Hematopoietic multipotent progenitor cell treated with erythropoietin and hydrocortisone succinate and interleukin-3 and kit ligand, for 17 days (in vitro differentiated cells): ENCODE results near the gene PLB1.
"Not testable (repeated sequence)": the region's sequence is repeated elsewhere in the genome, so short reads cannot be mapped to it uniquely, and the experiment has no call there.

Experiments
- DNase-seq: peaks from one replicate; pipeline ENCODE4 v3.0.0-alpha.2; 2015; ENCODE audit warnings: low spot score

The PLB1 gene

GRCh38 chr2:28465148-28465885 is 30.5 kb upstream of the PLB1 start:
- DNase-seq = no peak

GRCh38 chr2:28469304-28469703 is 26.6 kb upstream of the PLB1 start:
- DNase-seq = no peak

GRCh38 chr2:28469947-28470535 is 25.8 kb upstream of the PLB1 start:
- no peak for DNase-seq

GRCh38 chr2:28470759-28471158 is 25.1 kb upstream of the PLB1 start:
- DNase-seq = no peak

GRCh38 chr2:28471214-28471613 is 24.6 kb upstream of the PLB1 start:
- DNase-seq = no peak

- no peak for DNase-seq
These were observed 24.1 kb upstream of the PLB1 start for GRCh38 chr2:28471701-28472236.

- DNase-seq = not testable (repeated sequence)
These were observed 23.2 kb upstream of the PLB1 start for GRCh38 chr2:28472641-28473040.

- DNase-seq = no peak
These were observed 20.7 kb upstream of the PLB1 start for GRCh38 chr2:28475088-28475595.

GRCh38 chr2:28477087-28477486 is 18.8 kb upstream of the PLB1 start:
- DNase-seq = no peak

- no peak for DNase-seq
These were observed 18.2 kb upstream of the PLB1 start for GRCh38 chr2:28477645-28478044.

- DNase-seq = no peak
These were observed 15.3 kb upstream of the PLB1 start for GRCh38 chr2:28480403-28481049.

- DNase-seq = no peak
These were observed 14.0 kb upstream of the PLB1 start for GRCh38 chr2:28481905-28482304.

- DNase-seq = no peak
These were observed 11.0 kb upstream of the PLB1 start for GRCh38 chr2:28484835-28485234.

- no peak for DNase-seq
These were observed 9.3 kb upstream of the PLB1 start for GRCh38 chr2:28486526-28486925.

GRCh38 chr2:28487258-28487657 is 8.6 kb upstream of the PLB1 start:
- DNase-seq = no peak

- no peak for DNase-seq
These were observed 7.6 kb upstream of the PLB1 start for GRCh38 chr2:28488083-28488830.

GRCh38 chr2:28488858-28489575 is 6.8 kb upstream of the PLB1 start:
- no peak for DNase-seq

GRCh38 chr2:28490558-28490957 is 5.3 kb upstream of the PLB1 start:
- DNase-seq = no peak

GRCh38 chr2:28492282-28492681 is 3.6 kb upstream of the PLB1 start:
- no peak for DNase-seq

- DNase-seq = no peak
These were observed 2.2 kb upstream of the PLB1 start for GRCh38 chr2:28493636-28494035.

GRCh38 chr2:28496781-28497180 is 921 bp downstream of the PLB1 start:
- DNase-seq = no peak

- DNase-seq = no peak
These were observed 1.3 kb downstream of the PLB1 start for GRCh38 chr2:28497206-28497605.
